ENCODE measurements around the gene TIPARP. TPM values are rescaled to one million over a fixed set of nuclear protein-coding genes. Genes with fewer than 3 reads are reported as not detected.

The TIPARP gene
- total RNA-seq, 3 donors from 2014 or later (not counting 1 experiment from before 2014, with no cell fraction given) = 129 to 249 (median 147) TPM

- intact Hi-C loops (cut with micrococcal nuclease) = no loop called here
- 70% methylated on average over 13 of the region's 15 CpGs for WGBS (ENCODE audit: insufficient coverage)
- TF ChIP-seq CTCF (IDR thresholded peaks at IDR 0.05) = no peak
- Mint-ChIP-seq H3K27ac (no peak overlapping the region), H3K27me3 (ENCODE audit: low read depth in 2 of 2) (peaks cover 20 to 36% of the 10 kb centered on the region in 2 donors), H3K4me3 (no peak overlapping the region), H3K9me3 (peaks cover 0 to 3% of the 10 kb centered on the region in 2 donors), H3K4me1 (no peaks in the 10 kb centered on the region), H3K36me3 (peaks cover 7% of the 10 kb centered on the region)
- H3K9me3 ChIP-seq (ENCODE audit: control insufficient read depth, insufficient read depth, low read length) = no peaks in the 10 kb centered on the region
- H3K4me3 ChIP-seq (ENCODE audit: low read length) = no peak overlapping the region
- no peaks in the 10 kb centered on the region for H3K36me3 ChIP-seq (ENCODE audit: control insufficient read depth, insufficient read depth, low read length)
- no peak for DNase-seq
- H3K27me3 ChIP-seq (ENCODE audit: control insufficient read depth, insufficient read depth, low read length) = peaks cover 2% of the 10 kb centered on the region
- no peak for ATAC-seq
- H3K27ac ChIP-seq (ENCODE audit: low read length) = no peak overlapping the region
- H3K4me1 ChIP-seq (ENCODE audit: control insufficient read depth, insufficient read depth, low read length) = no peaks in the 10 kb centered on the region
Measured at GRCh38 chr3:156751461-156752025, 77.2 kb downstream of the TIPARP start.

Other genes starting within 250 kb of the TIPARP start
- 10 to 100 TPM; 60.7 to 75.1 (median 63.0) TPM for gene SSR3, start 119.5 kb upstream of the TIPARP start, total RNA-seq
- gene LEKR1, start 151.8 kb downstream of the TIPARP start, total RNA-seq = 1 to 10 TPM; 1.1 to 1.7 (median 1.2) TPM